GM23338 (cell line): ENCODE results near the gene F2RL3. TPM values are rescaled to one million over a fixed set of nuclear protein-coding genes. Genes with fewer than 3 reads are reported as not detected.

Experiments
- ATAC-seq: fragments of 200-7000 bp; cut with Tn5 transposase; 3 replicates; pipeline ENCODE4 v1.9.1; 2020
- DNase-seq: peaks from one replicate; pipeline ENCODE4 v3.0.0-alpha.2; 2015; ENCODE audit warnings: low spot score
- H2AFZ ChIP-seq: fragments of 200-600 bp; sonication (generic); 2 replicates; pipeline ENCODE4 v1.8.0; 2016; ENCODE audit warnings: antibody characterized with exemption, mild to moderate bottlenecking, moderate library complexity
- H3F3A ChIP-seq: fragments of 200-600 bp; sonication (generic); replicated peaks from 2 replicates; pipeline ENCODE4 v1.8.0; 2017; ENCODE audit warnings: antibody characterized with exemption, mixed run types, low read depth
- H3K27ac ChIP-seq: fragments of 200-600 bp; sonication (generic); 2 replicates; pipeline ENCODE4 v1.6.1; 2016; ENCODE audit warnings: low read depth
- H3K27me3 ChIP-seq: fragments of 200-600 bp; sonication (generic); 2 replicates; pipeline ENCODE4 v1.8.0; 2016; ENCODE audit warnings: mild to moderate bottlenecking, mixed run types, moderate library complexity; ENCODE audit not compliant: insufficient read depth
- H3K36me3 ChIP-seq: fragments of 200-600 bp; sonication (generic); 2 replicates; pipeline ENCODE4 v1.8.0; 2016; ENCODE audit warnings: mild to moderate bottlenecking; ENCODE audit not compliant: insufficient read depth
- H3K4me1 ChIP-seq: fragments of 200-600 bp; sonication (generic); 2 replicates; pipeline ENCODE4 v1.8.0; 2016; ENCODE audit warnings: mild to moderate bottlenecking, moderate library complexity; ENCODE audit not compliant: insufficient read depth
- H3K4me2 ChIP-seq: fragments of 200-600 bp; sonication (generic); 2 replicates; pipeline ENCODE4 v1.7.1; 2017; ENCODE audit warnings: mixed run types
- H3K4me3 ChIP-seq: fragments of 200-600 bp; sonication (generic); 2 replicates; pipeline ENCODE4 v1.6.1; 2016; ENCODE audit warnings: mixed run types
- H3K79me2 ChIP-seq: fragments of 200-600 bp; sonication (generic); replicated peaks from 2 replicates; pipeline ENCODE4 v1.8.0; 2017; ENCODE audit warnings: mild to moderate bottlenecking; ENCODE audit not compliant: insufficient read depth
- H3K9me2 ChIP-seq: fragments of 200-600 bp; sonication (generic); 2 replicates; pipeline ENCODE4 v1.8.0; 2017; ENCODE audit not compliant: insufficient read depth
- H4K20me1 ChIP-seq: fragments of 200-600 bp; sonication (generic); replicated peaks from 2 replicates; pipeline ENCODE4 v1.8.0; 2017; ENCODE audit warnings: mild to moderate bottlenecking; ENCODE audit not compliant: insufficient read depth
- H3K27ac Mint-ChIP-seq: 2 replicates; pipeline ENCODE4 v1.8.0; 2020; ENCODE audit warnings: inconsistent platforms, mild to moderate bottlenecking, moderate library complexity, mixed read lengths
- H3K27me3 Mint-ChIP-seq: 3 replicates; pipeline ENCODE4 v1.8.0; 2022; ENCODE audit warnings: low read depth, mild to moderate bottlenecking, moderate library complexity, mixed read lengths, inconsistent platforms; ENCODE audit not compliant: insufficient read depth, poor library complexity
- H3K36me3 Mint-ChIP-seq: 3 replicates; pipeline ENCODE4 v1.8.0; 2021; ENCODE audit warnings: low read depth, mild to moderate bottlenecking, inconsistent platforms, moderate library complexity, mixed read lengths
- H3K4me1 Mint-ChIP-seq: 3 replicates; pipeline ENCODE4 v1.8.0; 2020; ENCODE audit warnings: mild to moderate bottlenecking, inconsistent platforms, mixed read lengths
- H3K4me3 Mint-ChIP-seq: 3 replicates; pipeline ENCODE4 v1.8.0; 2021; ENCODE audit warnings: moderate library complexity, mild to moderate bottlenecking, inconsistent platforms, mixed read lengths
- H3K9me3 Mint-ChIP-seq: 3 replicates; pipeline ENCODE4 v1.8.0; 2020; ENCODE audit warnings: moderate library complexity, mild to moderate bottlenecking, inconsistent platforms, mixed read lengths
- EZH2 ChIP-seq: fragments of 200-600 bp; sonication (generic); IDR thresholded peaks from one replicate; pipeline ENCODE4 v1.8.0; 2017; ENCODE audit warnings: antibody characterized with exemption, mild to moderate bottlenecking, low read depth; ENCODE audit not compliant: unreplicated experiment
- EZH2phosphoT487 ChIP-seq: fragments of 200-600 bp; sonication (generic); IDR thresholded peaks from one replicate; pipeline ENCODE4 v1.8.1; 2018; ENCODE audit warnings: antibody characterized with exemption; ENCODE audit not compliant: unreplicated experiment
- NANOG ChIP-seq: IDR thresholded peaks from 2 replicates; pipeline ENCODE4 v1.6.1; 2016; ENCODE audit warnings: antibody characterized with exemption, borderline replicate concordance
- POLR2AphosphoS5 ChIP-seq: IDR thresholded peaks from 2 replicates; pipeline ENCODE4 v1.6.1; 2016; ENCODE audit warnings: antibody characterized with exemption, low read depth
- STAT1 ChIP-seq: IDR thresholded peaks from one replicate; pipeline ENCODE4 v1.6.1; 2016; ENCODE audit warnings: antibody characterized with exemption; ENCODE audit not compliant: unreplicated experiment
- ZNF331 ChIP-seq: fragments of 250-450 bp; sonication (Bioruptor Pico); IDR thresholded peaks from 2 replicates; pipeline ENCODE4 v1.5.0; 2020; ENCODE audit warnings: low read depth, mild to moderate bottlenecking, moderate library complexity
- polyA plus RNA-seq: library from polyadenylated mRNA; unstranded; fragments of >200 nt; fragmentation: Nextera tagmentation; extraction: Ambion mirVana; gene quantifications from 2 replicates; pipeline ENCODE4 v1.2.1, GENCODE V29; 2016
- total RNA-seq: library from RNA; depleted of rRNA; stranded (reverse); fragments of >200 nt; shearing (Covaris generic); gene quantifications from 2 replicates; pipeline ENCODE4 v1.2.3, GENCODE V29; 2014
- TF ChIP-seq, protein P1 (sequence below), 2 experiments: fragments of 200-600 bp in 1 of 2; sonication (generic) in 1 of 2; conservative IDR thresholded peaks; 2 replicates each; pipeline versions ENCODE4 v1.5.1 to v1.6.1; 2016 to 2017; ENCODE audit warnings: antibody characterized with exemption in 2 of 2, low read depth in 2 of 2, mild to moderate bottlenecking in 2 of 2, moderate library complexity in 1 of 2
- TF ChIP-seq, protein P2 (sequence below): IDR thresholded peaks from one replicate; pipeline ENCODE4 v1.6.1; 2018; ENCODE audit warnings: antibody characterized with exemption; ENCODE audit not compliant: unreplicated experiment

F2RL3 gene
- total and polyA plus RNA-seq, 2 experiments from 2014 or later: not detected

DNA sequence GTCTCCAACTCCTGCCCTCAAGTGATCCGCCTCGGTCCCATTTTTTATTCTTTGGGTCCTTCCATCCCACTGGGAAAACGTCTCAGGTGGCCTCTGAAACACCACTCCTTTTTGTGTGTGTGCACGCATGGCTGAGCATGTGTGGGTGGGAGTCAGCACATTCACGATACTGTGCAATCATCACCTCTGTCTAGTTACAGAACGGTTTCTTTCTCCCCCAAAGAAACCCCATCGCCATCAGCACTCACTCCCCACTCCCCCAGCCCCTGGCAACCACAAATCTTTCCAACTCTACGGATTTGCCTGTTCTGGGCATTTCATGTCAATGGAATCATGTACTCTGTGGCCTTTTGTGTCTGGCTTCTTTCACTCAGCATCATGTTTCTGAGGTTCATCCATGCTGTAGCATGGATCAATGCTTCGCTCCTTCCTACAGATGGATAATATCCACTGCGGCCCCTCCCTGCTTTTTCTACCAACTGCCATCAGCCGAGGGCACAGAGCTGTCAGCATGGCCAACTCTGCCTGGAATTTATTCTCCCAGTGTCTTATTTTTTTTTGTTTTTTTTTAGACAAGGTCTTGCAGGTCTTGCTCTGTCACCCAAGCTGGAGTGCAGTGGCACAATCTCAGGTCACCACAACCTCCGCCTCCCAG lies 9.7 kb downstream of the F2RL3 start:
- Histone ChIP-seq H3K4me2 (peak overlapping the region; percentile 88; the same call in 1 of the 2 replicates), H3K9me2 (no peaks in the 10 kb centered on the region), H3F3A (no peaks in the 10 kb centered on the region), H3K27me3 (peaks cover 16% of the 10 kb centered on the region), H3K79me2 (no peaks in the 10 kb centered on the region), H4K20me1 (no peaks in the 10 kb centered on the region), H3K36me3 (no peaks in the 10 kb centered on the region), H3K4me1 (peaks cover 3% of the 10 kb centered on the region; the same call in 1 of the 2 replicates), H3K4me3 (peak overlapping the region; percentile 84; the same call in 1 of the 2 replicates), H2AFZ (no peak overlapping the region), H3K27ac (no peak overlapping the region)
- Mint-ChIP-seq H3K27ac (no peak overlapping the region), H3K36me3 (no peaks in the 10 kb centered on the region), H3K4me1 (peaks cover 5% of the 10 kb centered on the region; the same call in 1 of the 3 replicates), H3K4me3 (peak overlapping the region; percentile 78), H3K27me3 (peaks cover 25% of the 10 kb centered on the region), H3K9me3 (no peaks in the 10 kb centered on the region; the same call in 2 of the 3 replicates)
- no peak for ATAC-seq
- DNase-seq: no peak
- no peak for TF ChIP-seq NANOG
- no peak for TF ChIP-seq EZH2

DNA sequence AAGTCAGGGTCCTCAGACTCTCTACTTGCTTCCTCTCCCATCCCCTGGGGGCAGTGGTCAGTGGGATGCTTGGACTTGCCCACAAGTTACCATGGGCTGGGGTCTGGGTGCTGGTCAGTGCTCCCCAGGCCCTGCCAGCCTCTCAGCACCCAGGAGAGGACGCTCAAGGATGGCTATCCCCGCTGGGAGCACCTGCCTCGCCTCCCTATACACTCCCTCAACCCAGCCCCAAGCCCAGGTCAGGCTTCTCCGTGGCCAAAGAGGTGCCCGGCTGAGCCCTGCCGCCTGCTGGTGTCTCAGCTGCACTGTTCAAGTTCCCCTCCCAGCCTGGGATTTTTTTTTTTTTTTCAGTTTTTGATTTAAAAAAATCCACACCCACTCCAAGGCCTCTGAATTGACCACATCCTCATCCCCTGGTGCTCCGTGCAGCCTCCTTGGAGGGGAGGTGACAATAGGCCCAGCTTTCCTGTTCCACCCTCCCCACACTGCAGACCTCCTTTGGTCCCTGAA lies 10.8 kb downstream of the F2RL3 start:
- Histone ChIP-seq H3K27ac (no peak overlapping the region), H3F3A (no peaks in the 10 kb centered on the region), H3K4me1 (peaks cover 3% of the 10 kb centered on the region; the same call in 1 of the 2 replicates), H3K79me2 (no peaks in the 10 kb centered on the region), H2AFZ (no peak overlapping the region), H3K4me3 (no peak overlapping the region), H4K20me1 (no peaks in the 10 kb centered on the region), H3K9me2 (no peaks in the 10 kb centered on the region), H3K4me2 (no peak overlapping the region), H3K36me3 (no peaks in the 10 kb centered on the region), H3K27me3 (peaks cover 16% of the 10 kb centered on the region)
- Mint-ChIP-seq H3K36me3 (no peaks in the 10 kb centered on the region), H3K4me1 (peaks cover 5% of the 10 kb centered on the region; the same call in 1 of the 3 replicates), H3K27ac (no peak overlapping the region), H3K9me3 (no peaks in the 10 kb centered on the region; the same call in 2 of the 3 replicates), H3K27me3 (peaks cover 25% of the 10 kb centered on the region), H3K4me3 (no peak overlapping the region)
- DNase-seq (peak; percentile 73), ATAC-seq (peak; percentile 18)
- TF ChIP-seq ZNF331 (CRISPR knock-in tag): no peak
- TF ChIP-seq, protein P1, sequence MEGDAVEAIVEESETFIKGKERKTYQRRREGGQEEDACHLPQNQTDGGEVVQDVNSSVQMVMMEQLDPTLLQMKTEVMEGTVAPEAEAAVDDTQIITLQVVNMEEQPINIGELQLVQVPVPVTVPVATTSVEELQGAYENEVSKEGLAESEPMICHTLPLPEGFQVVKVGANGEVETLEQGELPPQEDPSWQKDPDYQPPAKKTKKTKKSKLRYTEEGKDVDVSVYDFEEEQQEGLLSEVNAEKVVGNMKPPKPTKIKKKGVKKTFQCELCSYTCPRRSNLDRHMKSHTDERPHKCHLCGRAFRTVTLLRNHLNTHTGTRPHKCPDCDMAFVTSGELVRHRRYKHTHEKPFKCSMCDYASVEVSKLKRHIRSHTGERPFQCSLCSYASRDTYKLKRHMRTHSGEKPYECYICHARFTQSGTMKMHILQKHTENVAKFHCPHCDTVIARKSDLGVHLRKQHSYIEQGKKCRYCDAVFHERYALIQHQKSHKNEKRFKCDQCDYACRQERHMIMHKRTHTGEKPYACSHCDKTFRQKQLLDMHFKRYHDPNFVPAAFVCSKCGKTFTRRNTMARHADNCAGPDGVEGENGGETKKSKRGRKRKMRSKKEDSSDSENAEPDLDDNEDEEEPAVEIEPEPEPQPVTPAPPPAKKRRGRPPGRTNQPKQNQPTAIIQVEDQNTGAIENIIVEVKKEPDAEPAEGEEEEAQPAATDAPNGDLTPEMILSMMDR (conservative IDR thresholded peaks at IDR 0.05; ENCODE audit: low read depth in 2 of 2): peak; percentile 70 to 76

DNA sequence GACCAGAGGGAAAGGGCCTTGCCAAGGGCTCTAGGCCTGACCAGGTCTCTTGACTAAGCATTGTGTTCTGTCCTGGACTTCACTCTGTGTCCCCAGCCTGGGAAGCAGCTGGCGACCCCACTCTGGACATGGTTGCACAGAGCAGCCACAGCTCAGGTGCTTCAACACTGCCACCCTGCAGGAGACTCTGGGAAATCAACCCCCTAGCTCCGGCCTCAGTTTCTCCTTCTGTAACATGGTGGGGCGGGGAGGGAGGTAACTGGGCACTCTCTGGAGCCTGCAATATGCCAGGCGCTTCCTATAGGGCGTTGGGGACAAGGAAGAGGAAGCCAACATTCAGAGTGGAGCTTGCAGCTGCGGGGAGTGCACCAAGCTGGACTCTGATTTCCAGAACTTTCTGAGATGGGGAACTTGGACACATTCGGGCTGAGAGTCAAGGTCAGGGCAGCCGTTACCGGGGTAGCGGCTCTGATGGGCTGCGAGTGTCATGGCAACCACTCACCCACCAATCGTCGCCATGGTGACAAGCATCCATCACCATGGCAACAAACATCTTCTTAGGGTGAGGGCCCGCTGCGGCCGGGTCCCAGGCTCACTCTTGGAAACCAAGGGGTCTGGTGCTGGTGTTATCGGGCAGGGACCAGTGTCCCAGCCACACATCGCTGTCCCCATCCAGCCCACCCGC lies 12.8 kb downstream of the F2RL3 start:
- H3K79me2 ChIP-seq: no peaks in the 10 kb centered on the region
- no peak overlapping the region for H3K4me2 ChIP-seq
- ATAC-seq: no peak
- peaks cover 12% of the 10 kb centered on the region for H3K27me3 ChIP-seq
- H3K36me3 ChIP-seq: no peaks in the 10 kb centered on the region
- no peaks in the 10 kb centered on the region for H3K9me2 ChIP-seq
- Mint-ChIP-seq H3K9me3 (no peaks in the 10 kb centered on the region; the same call in 2 of the 3 replicates), H3K27me3 (peaks cover 22% of the 10 kb centered on the region), H3K36me3 (no peaks in the 10 kb centered on the region), H3K27ac (no peak overlapping the region), H3K4me1 (peaks cover 2% of the 10 kb centered on the region; the same call in 1 of the 3 replicates), H3K4me3 (no peak overlapping the region)
- H4K20me1 ChIP-seq: no peaks in the 10 kb centered on the region
- no peak overlapping the region for H3K4me3 ChIP-seq
- H3K4me1 ChIP-seq: no peaks in the 10 kb centered on the region
- no peak for DNase-seq
- no peak overlapping the region for H3K27ac ChIP-seq
- H3F3A ChIP-seq: no peaks in the 10 kb centered on the region
- H2AFZ ChIP-seq: no peak overlapping the region
- TF ChIP-seq EZH2phosphoT487: no peak
- TF ChIP-seq, protein P2, sequence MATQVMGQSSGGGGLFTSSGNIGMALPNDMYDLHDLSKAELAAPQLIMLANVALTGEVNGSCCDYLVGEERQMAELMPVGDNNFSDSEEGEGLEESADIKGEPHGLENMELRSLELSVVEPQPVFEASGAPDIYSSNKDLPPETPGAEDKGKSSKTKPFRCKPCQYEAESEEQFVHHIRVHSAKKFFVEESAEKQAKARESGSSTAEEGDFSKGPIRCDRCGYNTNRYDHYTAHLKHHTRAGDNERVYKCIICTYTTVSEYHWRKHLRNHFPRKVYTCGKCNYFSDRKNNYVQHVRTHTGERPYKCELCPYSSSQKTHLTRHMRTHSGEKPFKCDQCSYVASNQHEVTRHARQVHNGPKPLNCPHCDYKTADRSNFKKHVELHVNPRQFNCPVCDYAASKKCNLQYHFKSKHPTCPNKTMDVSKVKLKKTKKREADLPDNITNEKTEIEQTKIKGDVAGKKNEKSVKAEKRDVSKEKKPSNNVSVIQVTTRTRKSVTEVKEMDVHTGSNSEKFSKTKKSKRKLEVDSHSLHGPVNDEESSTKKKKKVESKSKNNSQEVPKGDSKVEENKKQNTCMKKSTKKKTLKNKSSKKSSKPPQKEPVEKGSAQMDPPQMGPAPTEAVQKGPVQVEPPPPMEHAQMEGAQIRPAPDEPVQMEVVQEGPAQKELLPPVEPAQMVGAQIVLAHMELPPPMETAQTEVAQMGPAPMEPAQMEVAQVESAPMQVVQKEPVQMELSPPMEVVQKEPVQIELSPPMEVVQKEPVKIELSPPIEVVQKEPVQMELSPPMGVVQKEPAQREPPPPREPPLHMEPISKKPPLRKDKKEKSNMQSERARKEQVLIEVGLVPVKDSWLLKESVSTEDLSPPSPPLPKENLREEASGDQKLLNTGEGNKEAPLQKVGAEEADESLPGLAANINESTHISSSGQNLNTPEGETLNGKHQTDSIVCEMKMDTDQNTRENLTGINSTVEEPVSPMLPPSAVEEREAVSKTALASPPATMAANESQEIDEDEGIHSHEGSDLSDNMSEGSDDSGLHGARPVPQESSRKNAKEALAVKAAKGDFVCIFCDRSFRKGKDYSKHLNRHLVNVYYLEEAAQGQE: no peak
- TF ChIP-seq, protein P1 (conservative IDR thresholded peaks at IDR 0.05; ENCODE audit: low read depth in 2 of 2): no peak
- TF ChIP-seq POLR2AphosphoS5: no peak
- no peak for TF ChIP-seq NANOG
- TF ChIP-seq STAT1: no peak
